Right lobe of liver (tissue), 4 donors: ENCODE results near the gene DRC7.

Experiments
- POLR2A ChIP-seq: fragments of 450-650 bp; IDR thresholded peaks from one replicate; pipeline ENCODE4 v1.6.1; 2017; ENCODE audit warnings: antibody characterized with exemption, mild to moderate bottlenecking
- TF ChIP-seq, protein P1 (sequence below), 4 donors: fragments of 200-600 bp in 3 of 4; fragments of 450-650 bp in 1 of 4; IDR thresholded peaks; one replicate each; pipeline versions ENCODE4 v1.5.1 to v1.8.0; 2016 to 2022; ENCODE audit warnings: antibody characterized with exemption in 4 of 4, mild to moderate bottlenecking in 2 of 4
- donor health status: DM: no; HTN: no; CAD: no.
- donor health status: DM: no; HTN: no; CAD: no.
- donor health status: DM: no; HTN: yes; CAD: no.

GRCh38 chr16:57760357-57761160 lies 66.0 kb downstream of the DRC7 start:
- TF ChIP-seq POLR2A = no peak
- TF ChIP-seq, protein P1, sequence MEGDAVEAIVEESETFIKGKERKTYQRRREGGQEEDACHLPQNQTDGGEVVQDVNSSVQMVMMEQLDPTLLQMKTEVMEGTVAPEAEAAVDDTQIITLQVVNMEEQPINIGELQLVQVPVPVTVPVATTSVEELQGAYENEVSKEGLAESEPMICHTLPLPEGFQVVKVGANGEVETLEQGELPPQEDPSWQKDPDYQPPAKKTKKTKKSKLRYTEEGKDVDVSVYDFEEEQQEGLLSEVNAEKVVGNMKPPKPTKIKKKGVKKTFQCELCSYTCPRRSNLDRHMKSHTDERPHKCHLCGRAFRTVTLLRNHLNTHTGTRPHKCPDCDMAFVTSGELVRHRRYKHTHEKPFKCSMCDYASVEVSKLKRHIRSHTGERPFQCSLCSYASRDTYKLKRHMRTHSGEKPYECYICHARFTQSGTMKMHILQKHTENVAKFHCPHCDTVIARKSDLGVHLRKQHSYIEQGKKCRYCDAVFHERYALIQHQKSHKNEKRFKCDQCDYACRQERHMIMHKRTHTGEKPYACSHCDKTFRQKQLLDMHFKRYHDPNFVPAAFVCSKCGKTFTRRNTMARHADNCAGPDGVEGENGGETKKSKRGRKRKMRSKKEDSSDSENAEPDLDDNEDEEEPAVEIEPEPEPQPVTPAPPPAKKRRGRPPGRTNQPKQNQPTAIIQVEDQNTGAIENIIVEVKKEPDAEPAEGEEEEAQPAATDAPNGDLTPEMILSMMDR (IDR thresholded peaks at IDR 0.05) = no peak
